Stimulated activated CD8-positive, alpha-beta memory T cell treated with anti-CD3 and anti-CD28 coated beads, Interleukin-7, amount 100 ng/mL, for 1 hour (primary cell): Measurements from ENCODE around the gene GNAI3.
A peak's percentile ranks its signal among the peaks of the same experiment; 100 is the strongest.

Experiments used
- DNase-seq, 2 donors: peaks; one replicate each; pipeline ENCODE4 v3.0.0-alpha.2; 2020; ENCODE audit warnings: low read depth in 2 of 2

Gene GNAI3

DNA sequence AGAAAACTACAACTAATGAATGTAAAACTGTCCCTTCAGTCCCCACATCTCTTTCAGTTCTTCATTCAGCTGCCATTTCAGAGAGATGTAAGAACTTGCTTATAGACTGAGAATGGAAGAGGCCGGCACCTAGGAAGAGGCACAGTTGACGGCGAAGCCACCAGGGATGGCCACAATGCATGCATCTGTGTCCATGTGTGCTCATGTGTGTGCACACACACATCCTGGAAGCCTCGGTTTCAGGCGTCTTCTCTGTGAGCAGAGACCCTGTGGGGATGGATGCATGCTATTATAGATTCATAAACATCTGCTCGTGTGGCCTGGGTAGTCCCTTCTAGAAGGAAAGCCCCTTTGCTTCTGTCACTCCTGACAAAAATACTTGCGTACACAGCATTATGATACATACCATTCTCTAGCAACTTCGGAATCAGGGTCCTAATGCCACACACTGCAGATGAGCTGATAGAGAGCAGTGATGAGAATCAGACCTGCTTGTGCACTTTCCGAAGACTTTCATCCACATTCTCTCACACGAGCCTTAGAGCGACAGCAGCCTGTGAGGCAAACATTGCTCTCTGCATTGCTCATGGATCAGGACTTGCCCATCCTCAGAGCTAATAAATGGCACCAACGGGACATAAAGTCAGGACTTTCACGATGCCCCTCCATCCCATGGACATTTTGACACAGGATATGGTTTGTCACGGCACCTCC is 21.2 kb upstream of the GNAI3 start:
- DNase-seq = no peak

DNA sequence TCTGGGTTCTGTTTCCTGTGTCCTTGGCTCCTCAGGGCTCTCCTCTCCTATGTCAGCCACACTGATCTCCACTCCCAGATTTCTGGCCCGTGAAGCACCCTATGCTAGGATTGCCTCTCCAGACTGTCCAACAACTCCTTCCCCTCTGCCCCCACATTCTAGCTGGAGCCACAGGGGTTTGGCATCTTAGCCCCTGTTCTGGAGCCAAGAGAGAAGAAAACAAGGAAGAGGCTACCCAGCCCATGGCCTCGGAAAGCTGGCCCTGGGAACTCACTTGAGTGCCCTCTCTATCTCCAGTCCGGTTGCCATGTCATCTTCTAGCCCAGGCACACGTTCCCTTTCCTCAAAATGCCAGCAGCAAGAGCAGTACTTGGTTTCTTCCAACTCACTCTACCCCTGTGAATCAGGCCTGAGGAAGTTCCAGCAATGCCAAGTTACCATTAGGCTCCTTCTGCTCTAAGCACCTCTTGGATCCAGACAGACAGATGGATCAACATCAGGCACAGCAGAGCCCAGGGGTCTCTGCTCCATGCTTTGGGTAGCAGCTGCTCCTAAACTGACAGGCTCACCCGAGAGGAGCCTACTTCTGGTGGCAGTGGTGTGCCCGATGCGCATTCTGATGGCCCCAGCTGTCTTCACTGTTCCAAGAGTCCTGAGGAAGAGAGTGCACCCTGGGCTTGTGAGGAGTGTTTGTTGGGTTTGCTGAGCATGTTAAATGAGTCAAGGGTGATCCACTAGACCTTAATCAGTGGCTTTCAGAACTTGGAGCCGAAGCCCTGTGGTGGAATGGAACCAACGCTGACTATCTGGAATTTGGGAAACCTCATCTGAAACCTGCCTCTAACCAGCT is 20.3 kb upstream of the GNAI3 start:
- no peak for DNase-seq

DNA sequence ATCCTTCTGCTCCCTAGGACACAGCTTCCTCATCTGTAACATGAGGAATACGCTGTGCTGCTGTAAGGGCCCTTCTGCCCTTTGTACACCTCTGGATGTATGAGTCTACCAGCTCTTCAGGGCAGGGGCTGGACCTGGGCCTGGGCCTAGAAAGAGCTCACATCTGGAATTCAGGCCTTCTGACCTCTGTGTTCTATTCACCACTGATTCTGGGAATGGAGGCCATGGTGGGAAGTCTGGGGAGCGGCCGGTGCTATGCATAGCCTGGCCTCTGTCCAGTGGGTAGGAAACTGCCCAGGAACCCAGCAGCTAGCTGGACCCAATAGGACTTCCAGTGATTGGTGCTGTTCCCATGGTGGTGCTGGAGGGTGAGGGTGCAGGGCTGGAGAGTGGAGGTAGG is 19.7 kb upstream of the GNAI3 start:
- no peak for DNase-seq

DNA sequence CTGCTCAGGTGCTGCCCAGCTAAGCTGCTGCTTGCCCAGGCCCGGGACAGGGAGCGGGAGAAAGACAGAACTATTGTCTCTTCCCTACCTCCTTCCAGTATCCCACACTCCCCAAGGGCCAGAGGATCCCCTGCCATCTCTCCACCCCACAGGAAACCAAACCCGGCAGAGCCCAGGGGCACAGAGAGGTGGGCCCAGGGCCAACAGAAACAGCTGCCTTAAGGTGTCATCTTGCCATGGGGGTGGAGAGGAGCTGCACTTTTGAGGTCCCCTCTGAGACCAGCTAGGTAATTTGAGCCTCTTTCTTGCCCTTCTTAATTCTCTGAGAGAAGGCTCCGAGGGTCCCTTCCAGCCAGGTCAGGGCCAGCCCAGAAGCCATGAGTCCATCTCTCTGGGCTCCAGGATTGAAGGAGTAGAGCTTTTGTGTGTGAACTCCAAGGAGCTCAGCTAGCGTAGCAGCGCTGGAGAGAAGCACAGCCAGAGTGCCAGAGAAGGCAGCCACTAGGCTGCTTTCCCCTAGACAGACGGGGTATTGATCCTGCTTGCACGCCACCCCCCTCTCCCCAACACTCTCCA is 18.4 kb upstream of the GNAI3 start:
- DNase-seq = no peak

DNA sequence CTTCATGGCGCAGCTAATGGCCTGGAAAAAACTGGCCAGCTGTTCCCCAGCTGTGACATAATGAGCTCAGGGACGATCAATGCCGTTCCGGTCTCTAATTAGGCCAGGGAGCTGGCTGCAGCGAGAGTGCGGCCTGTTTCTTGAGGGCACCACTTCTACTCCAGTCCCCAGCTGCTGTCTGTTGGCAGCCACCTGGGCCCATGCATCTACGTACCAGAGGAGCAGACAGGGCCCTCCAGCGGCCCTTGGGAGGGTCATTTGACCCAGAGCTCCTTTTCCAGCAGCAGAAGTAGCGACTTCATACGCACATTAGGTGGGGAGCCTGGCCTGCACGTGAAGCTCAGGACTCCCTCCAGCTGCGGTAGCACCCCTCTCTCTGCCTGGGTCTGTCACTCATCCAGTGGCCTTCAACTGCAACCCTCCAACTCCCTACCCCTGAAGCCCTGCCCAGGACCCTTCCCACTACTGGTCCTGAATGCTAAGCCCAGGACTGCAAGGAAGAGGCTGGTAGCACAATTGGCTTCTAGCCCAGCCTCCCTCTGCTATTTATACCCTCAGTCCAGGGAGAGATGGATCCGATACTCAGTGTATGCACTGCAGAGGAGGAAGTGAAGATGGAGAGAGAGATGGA is 17.8 kb upstream of the GNAI3 start:
- no peak for DNase-seq

DNA sequence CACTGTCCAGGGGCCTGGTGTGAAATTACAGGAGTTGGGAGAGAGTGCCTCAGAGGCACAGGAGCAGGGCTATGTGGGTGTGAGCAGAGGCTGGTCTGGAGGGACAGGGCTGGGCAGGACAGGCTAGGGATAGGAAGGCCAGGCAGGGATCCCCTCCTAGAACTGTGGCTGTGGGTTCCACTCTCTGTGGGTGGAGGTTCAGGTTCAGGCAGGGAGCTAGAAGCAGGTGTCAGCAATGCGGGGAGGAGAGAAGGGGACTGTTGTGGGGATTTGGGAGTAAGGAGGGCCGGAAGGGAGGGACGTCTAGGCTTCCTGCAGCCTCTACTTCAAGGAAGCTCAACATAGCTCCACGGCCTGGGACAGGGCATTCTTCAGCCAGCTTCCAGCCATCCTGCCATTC is 17.0 kb upstream of the GNAI3 start:
- no peak for DNase-seq

DNA sequence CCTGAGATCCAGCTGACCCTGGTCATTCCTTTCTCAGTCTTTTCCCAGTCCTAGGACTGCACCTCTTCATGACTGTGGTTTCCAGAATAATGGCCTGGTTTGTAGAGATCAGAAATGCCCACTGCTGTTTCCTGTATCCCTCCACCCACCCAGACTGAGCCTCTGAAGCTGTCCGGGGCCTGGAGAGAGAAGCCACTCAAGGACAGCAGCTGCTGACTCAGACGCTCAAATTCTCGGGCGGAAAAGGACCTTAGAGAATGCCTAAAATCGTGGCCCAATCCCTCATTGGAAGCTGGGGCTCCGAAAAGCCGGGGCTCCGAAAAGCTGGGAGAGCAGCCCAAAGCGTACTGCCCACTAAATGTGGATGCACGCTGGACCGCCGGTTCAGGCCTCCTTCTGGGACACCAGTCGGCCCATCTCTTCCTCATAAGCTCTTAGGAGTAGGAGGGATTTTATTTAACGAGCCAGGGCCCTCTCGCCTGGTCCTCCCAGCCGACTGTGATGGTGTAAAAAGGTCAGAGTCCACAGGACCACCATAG is 16.5 kb upstream of the GNAI3 start:
- no peak for DNase-seq

DNA sequence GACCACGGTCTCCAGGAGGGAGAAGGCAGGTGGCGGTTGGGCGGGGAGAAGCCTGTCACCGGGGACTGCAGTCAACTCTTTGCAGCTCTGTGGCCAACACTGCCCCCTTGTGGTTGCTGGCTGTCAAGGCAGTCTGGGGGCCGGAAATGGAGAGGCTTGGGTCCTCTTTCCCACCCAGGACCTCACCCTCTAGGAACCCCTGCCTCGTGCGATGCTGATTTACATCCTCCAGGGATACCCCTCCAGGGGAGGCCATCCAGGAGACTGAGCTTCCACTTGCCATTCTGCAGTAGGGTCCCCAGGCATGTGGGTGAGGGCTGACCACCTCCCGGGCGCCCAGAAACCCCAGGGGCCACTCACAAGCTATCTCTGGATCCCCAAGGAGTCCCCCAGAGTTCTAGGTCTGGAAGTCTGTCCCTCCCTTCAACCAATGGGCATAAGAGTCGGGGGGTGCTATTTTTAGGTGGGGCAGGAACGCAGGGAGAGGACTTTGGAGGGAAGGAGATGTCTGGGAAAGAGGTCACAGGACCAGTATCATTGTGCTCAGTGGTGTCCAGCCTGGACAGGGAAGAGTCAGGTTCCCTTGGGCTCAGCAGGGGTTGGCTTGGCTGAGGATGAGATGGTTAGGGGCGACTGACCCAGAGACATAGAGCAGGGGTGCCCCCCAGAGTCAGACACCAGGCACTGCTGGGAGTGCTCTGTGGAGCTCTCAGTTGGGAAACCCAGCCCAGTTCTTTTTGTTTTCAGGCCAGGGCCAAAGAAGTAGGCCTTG is 15.9 kb upstream of the GNAI3 start:
- peak; percentile 81 to 88 for DNase-seq

DNA sequence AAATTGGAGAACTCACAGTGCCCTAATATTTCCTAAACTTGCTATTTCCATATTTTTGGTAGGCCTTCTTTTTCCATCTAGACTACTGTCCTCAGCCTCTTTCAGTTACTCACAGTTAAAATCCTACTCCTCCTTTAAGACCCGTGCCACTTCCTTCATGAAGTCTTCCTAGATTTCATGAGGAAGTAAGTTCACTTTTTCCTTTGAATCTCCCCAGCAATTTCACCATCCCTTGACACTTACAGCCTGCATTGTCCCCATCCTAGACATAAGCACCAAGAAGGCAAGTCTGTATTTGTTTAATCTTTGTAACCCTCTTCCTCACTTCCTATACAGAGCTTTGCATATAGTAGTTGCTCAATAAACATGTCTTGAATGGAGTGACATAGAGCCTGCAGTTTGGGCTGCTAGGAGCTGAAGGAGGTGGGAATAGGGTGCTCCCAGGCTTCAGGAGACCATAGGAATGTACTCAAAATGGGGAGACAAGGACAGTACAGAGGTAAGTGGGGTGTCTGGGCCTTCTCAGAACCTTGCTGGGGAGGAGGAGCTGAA is 14.0 kb upstream of the GNAI3 start:
- no peak for DNase-seq

DNA sequence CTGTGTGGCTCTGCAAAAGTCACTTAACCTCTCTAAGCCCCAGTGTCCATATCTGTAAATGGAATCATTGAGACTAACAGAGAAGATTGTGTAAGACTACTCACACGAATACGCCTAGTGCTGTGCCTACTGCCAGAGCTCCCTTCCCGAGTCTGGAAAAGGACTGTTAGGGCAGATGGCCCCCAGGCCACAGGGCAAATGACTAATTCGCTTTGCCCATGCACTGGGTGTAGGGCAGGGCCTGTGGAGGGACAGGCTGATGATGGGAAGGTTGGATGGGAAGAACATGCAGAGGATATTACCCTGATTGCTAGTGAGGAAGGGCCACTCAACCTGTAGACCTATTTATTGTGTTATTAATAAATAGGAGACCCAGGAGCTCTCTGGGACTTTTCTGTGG is 12.9 kb upstream of the GNAI3 start:
- no peak for DNase-seq

DNA sequence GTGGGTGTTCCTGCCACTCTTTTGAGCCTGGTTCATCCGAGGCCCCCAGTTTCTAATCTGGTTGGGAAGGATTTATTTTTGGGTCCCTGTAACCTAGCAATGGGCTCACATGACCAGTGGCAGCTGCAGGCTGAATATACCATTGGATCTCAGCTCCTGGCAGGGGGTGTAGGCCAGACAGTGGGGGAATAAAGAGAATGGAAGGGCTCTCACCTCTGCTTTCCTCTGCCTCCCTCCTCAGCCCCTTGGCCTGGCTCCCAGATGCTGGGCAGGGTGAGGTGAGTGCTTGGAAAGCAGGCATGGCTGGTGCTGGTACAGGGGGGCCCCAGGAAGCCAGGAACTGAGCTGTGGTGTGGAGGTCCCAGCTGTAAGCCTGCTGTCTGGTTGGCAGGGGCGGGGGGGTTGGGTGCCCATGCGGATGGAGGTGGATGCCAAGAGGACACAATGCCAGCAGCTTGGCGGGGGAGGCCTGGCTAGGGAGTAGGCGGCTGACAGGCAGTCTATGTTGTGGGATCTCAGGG is 12.4 kb upstream of the GNAI3 start:
- no peak for DNase-seq

DNA sequence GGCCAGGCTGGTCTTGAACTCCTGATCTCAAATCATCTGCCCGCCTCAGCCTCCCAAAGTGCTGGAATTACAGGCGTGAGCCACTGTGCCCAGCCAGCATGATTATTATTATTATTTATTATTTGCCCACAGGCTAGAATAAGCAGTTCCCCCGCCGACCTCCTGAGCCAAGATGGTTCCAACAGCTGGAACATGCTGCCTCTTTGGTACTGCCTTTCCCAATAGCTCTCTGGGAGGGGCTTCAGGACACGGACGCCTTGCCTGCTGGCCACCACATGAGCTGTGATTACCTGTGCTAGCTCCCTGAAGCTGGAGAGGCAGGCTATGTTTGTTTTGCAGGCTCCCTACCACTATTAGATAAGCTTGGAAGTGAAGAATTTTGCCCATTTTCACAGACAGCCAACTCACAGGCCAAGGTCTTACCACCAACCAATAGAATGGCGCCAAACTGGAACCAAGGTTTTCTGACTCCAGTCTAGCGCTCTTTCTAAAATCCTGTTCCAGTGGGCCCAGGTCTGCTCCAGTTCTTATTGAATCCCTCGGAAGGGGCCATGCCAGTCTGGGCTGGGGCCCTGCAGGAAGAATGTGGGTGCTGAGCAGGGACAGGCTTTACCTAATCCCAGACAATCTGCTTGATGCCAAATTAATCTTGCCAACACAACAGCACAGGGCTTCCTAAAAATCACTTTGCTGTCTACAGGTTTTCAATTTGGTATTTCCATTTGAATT is 10.8 kb upstream of the GNAI3 start:
- DNase-seq = no peak

DNA sequence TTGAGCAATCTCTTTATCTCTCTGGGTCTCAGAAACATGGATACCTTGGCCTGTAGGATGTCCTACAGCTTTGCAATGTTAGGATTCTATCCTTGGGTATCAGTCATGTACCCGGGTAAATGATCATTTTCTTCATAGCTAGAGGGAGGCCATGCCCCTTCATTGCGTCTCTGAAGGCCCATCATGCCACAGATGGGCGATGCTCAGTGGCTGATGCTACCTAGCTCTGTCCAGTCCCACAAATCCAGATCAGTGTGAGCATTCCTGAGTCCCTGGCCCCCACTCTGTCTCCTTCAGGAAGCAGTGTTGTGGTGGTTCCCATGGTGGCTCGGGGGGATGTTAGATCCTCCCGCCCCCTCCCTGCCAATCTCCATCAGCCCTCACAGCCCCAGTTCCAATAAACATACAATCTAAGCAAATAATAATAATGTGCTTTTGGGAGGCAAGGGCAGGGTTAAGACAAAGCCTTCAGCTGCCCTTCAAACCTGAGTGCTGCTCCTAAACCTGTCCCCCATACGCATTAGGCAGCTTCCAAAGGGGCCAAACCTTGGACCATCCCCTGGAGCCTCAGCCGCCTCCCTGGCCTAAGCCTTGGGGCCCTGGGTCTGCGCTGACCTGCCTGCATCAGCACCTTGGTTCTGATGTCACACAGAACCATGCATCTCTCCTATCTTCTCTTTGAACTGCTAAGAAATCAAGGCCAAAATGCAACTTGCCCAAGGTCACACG is 9.4 kb upstream of the GNAI3 start:
- DNase-seq = no peak

DNA sequence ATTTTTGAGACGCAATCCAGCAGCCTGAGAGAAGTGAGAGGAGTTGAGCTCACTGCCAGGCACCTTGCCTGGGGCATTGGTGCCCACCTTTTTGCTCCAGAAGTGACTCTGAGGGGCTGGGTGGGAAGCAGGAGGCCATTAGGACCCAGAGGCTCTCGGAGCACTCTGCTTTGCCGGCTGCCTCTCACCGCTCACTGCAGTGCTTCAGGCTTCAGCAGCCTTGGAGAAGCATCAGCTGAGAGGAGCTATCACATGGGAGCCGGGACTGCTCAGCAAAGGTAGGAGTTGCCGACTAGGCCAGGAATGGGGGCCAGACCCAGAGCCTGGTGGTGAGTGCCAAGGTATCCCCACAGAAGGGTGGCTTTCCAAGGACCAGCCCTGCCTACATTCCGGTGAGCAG is 8.7 kb upstream of the GNAI3 start, which contains the start of gene GPR61:
Gene GPR61 (plus strand): TSS at position 197 of the 400 bp plus-strand sequence. CDS start 3,151 bp downstream, outside the sequence.
- no peak for DNase-seq

DNA sequence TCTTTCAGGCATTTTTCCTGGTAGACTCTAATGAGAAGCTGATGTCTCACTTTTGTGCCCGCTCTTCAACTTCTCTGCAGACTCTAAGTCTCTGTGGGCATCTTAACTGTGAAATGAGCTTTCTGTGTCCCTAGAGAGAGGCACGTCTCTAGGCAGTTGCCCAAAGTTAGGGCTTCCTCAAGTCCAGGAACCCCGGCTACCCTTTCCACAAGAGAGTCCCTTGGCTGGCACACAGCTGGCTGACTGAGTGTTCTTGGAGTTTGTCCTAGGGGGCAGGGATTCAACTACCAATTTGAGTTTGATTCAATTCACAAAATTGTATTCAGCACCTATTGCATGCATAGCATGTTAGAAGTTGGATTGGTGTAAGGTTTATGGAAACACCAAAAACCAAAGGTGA is 7.3 kb upstream of the GNAI3 start:
- no peak for DNase-seq

DNA sequence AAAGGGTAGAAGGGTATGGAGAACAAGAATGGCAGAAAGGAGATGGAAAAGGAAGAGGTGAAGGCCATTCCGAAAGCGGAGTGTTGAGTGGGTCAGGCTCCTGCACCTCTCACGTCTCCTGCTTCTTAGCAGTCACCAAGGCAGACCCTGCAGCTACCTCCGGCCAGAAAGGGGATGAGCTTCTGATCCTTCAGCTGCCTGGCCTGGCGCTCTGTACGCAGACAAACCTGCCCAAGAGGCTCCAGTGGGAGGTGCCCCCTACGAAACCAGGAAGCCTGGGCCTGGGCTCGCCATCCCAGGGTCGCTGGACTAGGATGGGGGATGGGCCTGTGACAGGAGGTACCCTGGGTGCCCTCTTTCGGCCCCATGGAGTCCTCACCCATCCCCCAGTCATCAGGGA is 5.8 kb upstream of the GNAI3 start:
- DNase-seq = no peak

DNA sequence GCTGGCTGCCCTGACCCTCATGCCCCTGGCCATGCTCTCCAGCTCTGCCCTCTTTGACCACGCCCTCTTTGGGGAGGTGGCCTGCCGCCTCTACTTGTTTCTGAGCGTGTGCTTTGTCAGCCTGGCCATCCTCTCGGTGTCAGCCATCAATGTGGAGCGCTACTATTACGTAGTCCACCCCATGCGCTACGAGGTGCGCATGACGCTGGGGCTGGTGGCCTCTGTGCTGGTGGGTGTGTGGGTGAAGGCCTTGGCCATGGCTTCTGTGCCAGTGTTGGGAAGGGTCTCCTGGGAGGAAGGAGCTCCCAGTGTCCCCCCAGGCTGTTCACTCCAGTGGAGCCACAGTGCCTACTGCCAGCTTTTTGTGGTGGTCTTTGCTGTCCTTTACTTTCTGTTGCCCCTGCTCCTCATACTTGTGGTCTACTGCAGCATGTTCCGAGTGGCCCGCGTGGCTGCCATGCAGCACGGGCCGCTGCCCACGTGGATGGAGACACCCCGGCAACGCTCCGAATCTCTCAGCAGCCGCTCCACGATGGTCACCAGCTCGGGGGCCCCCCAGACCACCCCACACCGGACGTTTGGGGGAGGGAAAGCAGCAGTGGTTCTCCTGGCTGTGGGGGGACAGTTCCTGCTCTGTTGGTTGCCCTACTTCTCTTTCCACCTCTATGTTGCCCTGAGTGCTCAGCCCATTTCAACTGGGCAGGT is 5.0 kb upstream of the GNAI3 start:
- no peak for DNase-seq

DNA sequence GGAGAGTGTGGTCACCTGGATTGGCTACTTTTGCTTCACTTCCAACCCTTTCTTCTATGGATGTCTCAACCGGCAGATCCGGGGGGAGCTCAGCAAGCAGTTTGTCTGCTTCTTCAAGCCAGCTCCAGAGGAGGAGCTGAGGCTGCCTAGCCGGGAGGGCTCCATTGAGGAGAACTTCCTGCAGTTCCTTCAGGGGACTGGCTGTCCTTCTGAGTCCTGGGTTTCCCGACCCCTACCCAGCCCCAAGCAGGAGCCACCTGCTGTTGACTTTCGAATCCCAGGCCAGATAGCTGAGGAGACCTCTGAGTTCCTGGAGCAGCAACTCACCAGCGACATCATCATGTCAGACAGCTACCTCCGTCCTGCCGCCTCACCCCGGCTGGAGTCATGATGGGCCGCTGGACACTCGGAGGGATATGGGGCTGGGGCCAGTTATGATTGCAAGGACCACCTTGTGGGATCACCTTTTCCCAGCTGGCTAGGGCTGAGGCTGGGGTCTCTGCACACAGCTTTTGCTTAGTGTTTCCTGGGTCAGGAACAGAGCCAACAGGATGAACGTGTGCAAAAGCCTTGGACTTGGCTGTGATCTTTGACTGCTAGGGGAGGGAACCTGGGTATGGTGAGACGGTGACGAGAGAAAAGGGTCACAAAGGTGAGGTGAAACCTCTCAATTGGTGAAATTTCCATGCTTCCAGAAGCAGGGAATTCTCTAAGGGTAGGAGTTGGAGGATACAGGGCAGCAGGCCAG is 4.3 kb upstream of the GNAI3 start:
- DNase-seq = no peak
